Left colon (tissue), 2 donors: ENCODE results near the gene SAP30BP. TPM values are rescaled to one million over a fixed set of nuclear protein-coding genes. Genes with fewer than 3 reads are reported as not detected.
A peak's percentile ranks its signal among the peaks of the same experiment; 100 is the strongest.

Experiments
- ATAC-seq: fragments of 200-7000 bp; cut with Tn5 transposase; one replicate; pipeline ENCODE4 v1.9.1; 2020; ENCODE audit warnings: mild to moderate bottlenecking, moderate library complexity
- DNase-seq, 2 donors: peaks; one replicate each; pipeline ENCODE4 v3.0.0-alpha.2; 2020
- intact Hi-C, 2 donors: fragments of 100-400 bp; cut with DNase I in 1 of 2; cut with micrococcal nuclease in 1 of 2; formaldehyde crosslinking; loops; one replicate each; pipeline versions ENCODE4 v1.11.2 to v1.14.0; 2022; cut with DNase I, micrococcal nuclease
- total RNA-seq, 2 donors: library from RNA; stranded (reverse); fragmentation: NEBNext Ultra II Directional; extraction: Animal tissue kit (Norgen Biotek cat#: 25700); gene quantifications; one replicate each; pipeline ENCODE4 v1.2.1, GENCODE V29; 2021
- donor health status: DM: no; HTN: no; CAD: no.
- donor health status: DM: yes; HTN: yes; CAD: no.

SAP30BP gene
- total RNA-seq, 2 donors from 2014 or later, result 72.1 to 72.5 TPM

- ATAC-seq (peak; percentile 8), DNase-seq (peak; percentile 31 to 43)
- intact Hi-C loops, result no loop called here
Measured at GRCh38 chr17:75642784-75643642, 24.1 kb upstream of the SAP30BP start.

- ATAC-seq (no peak), DNase-seq (peak in 1 of 2 donors; percentile 5)
- intact Hi-C loops, result no loop called here
Measured at GRCh38 chr17:75643643-75644017, 23.5 kb upstream of the SAP30BP start.

GRCh38 chr17:75645501-75645888, 21.6 kb upstream of the SAP30BP start:
- peak; percentile 58 to 81 for DNase-seq
- ATAC-seq, result peak; percentile 68
- intact Hi-C loops, result no loop called here

- peak; percentile 81 for ATAC-seq
- intact Hi-C loops, result no loop called here
- DNase-seq, result peak; percentile 84 to 93
Measured at GRCh38 chr17:75645889-75646637, 21.1 kb upstream of the SAP30BP start.

- no peak for DNase-seq
Measured at GRCh38 chr17:75646638-75646992, 20.5 kb upstream of the SAP30BP start.

GRCh38 chr17:75647061-75647460, 20.1 kb upstream of the SAP30BP start:
- intact Hi-C loops, result no loop called here
- ATAC-seq (no peak), DNase-seq (peak in 1 of 2 donors; percentile 13)

More at GRCh38 chr17:75646638-75646992, 20.5 kb upstream of the SAP30BP start:
- no peak for ATAC-seq
- intact Hi-C loops, result no loop called here

GRCh38 chr17:75647921-75648320, 19.2 kb upstream of the SAP30BP start:
- intact Hi-C loops, result no loop called here
- no peak for ATAC-seq
- DNase-seq, result no peak

GRCh38 chr17:75649687-75650086, 17.5 kb upstream of the SAP30BP start:
- intact Hi-C loops, result no loop called here
- DNase-seq (no peak), ATAC-seq (no peak)

GRCh38 chr17:75650874-75651273, 16.3 kb upstream of the SAP30BP start:
- ATAC-seq (peak; percentile 65), DNase-seq (peak in 1 of 2 donors; percentile 49)
- intact Hi-C loops, result no loop called here

- ATAC-seq, result no peak
- intact Hi-C loops, result no loop called here
- DNase-seq, result no peak
Measured at GRCh38 chr17:75652341-75652740, 14.8 kb upstream of the SAP30BP start.

GRCh38 chr17:75652934-75653549, 14.1 kb upstream of the SAP30BP start:
- DNase-seq (no peak), ATAC-seq (no peak)
- intact Hi-C loops, result no loop called here

- DNase-seq (no peak), ATAC-seq (peak; percentile 48)
- intact Hi-C loops, result no loop called here
Measured at GRCh38 chr17:75654176-75654575, 13.0 kb upstream of the SAP30BP start.

- DNase-seq (no peak), ATAC-seq (no peak)
- intact Hi-C loops, result no loop called here
Measured at GRCh38 chr17:75658237-75658636, 8.9 kb upstream of the SAP30BP start.

GRCh38 chr17:75661531-75661930, 5.6 kb upstream of the SAP30BP start:
- intact Hi-C loops, result no loop called here
- ATAC-seq, result no peak
- DNase-seq, result no peak

GRCh38 chr17:75662511-75662910, 4.6 kb upstream of the SAP30BP start:
- ATAC-seq, result no peak
- intact Hi-C loops, result no loop called here

GRCh38 chr17:75664099-75664549, 3.0 kb upstream of the SAP30BP start:
- intact Hi-C loops, result no loop called here
- DNase-seq, result no peak
- no peak for ATAC-seq

More at GRCh38 chr17:75662511-75662910, 4.6 kb upstream of the SAP30BP start:
- DNase-seq, result no peak

- DNase-seq, result no peak
- no peak for ATAC-seq
- intact Hi-C loops, result no loop called here
Measured at GRCh38 chr17:75665981-75666380, 1.2 kb upstream of the SAP30BP start.

GRCh38 chr17:75667825-75668224, 687 bp downstream of the SAP30BP start:
- no peak for ATAC-seq
- intact Hi-C loops, result no loop called here
- DNase-seq, result no peak

GRCh38 chr17:75668489-75668888, 1.4 kb downstream of the SAP30BP start:
- intact Hi-C loops, result no loop called here
- no peak for ATAC-seq

GRCh38 chr17:75670868-75671267, 3.7 kb downstream of the SAP30BP start:
- intact Hi-C loops, result loop anchor here in 1 of 2 donors (10.0 kb wide), 1 partner anchor 84 kb away; no protein-coding TSS in a partner anchor
- DNase-seq (no peak), ATAC-seq (no peak)

More at GRCh38 chr17:75668489-75668888, 1.4 kb downstream of the SAP30BP start:
- DNase-seq, result no peak
